Activated B cell treated with CpG ODN at 0.5 μM for 24 hours (primary cell): Measurements from ENCODE around the gene GPRASP2. TPM values are rescaled to one million over a fixed set of nuclear protein-coding genes. Genes with fewer than 3 reads are reported as not detected.

Experiments
- ATAC-seq: fragments of 200-7000 bp; cut with Tn5 transposase; one replicate; pipeline ENCODE4 v1.10.0; 2021; ENCODE audit warnings: low read depth, mild to moderate bottlenecking, moderate library complexity
- CTCF ChIA-PET: fragments of 350-600 bp; sonication (Branson Sonifier 250); formaldehyde crosslinking; loops from one replicate; lab custom pipeline; 2021; ENCODE audit warnings: antibody characterized with exemption; lab: Charles Lee
- POLR2A ChIA-PET: fragments of 350-600 bp; sonication (Branson Sonifier 250); formaldehyde crosslinking; loops from one replicate; lab custom pipeline; 2021; ENCODE audit warnings: antibody characterized with exemption; lab: Charles Lee
- DNase-seq: peaks from one replicate; pipeline ENCODE4 v3.0.0; 2022
- H3K27ac Mint-ChIP-seq: one replicate; pipeline ENCODE4 v1.8.0; 2020; ENCODE audit warnings: mixed read lengths
- H3K27me3 Mint-ChIP-seq: one replicate; pipeline ENCODE4 v1.8.0; 2021; ENCODE audit warnings: mixed read lengths
- H3K36me3 Mint-ChIP-seq: one replicate; pipeline ENCODE4 v1.8.0; 2021; ENCODE audit warnings: low read depth, mixed read lengths
- H3K4me1 Mint-ChIP-seq: one replicate; pipeline ENCODE4 v1.8.0; 2021; ENCODE audit warnings: mixed read lengths
- H3K4me3 Mint-ChIP-seq: one replicate; pipeline ENCODE4 v1.8.0; 2020; ENCODE audit warnings: mild to moderate bottlenecking, mixed read lengths
- H3K9me3 Mint-ChIP-seq: one replicate; pipeline ENCODE4 v1.8.0; 2020; ENCODE audit warnings: mixed read lengths
- CTCF ChIP-seq: fragments of 200-600 bp; IDR thresholded peaks from one replicate; pipeline ENCODE4 v1.8.0; 2022; ENCODE audit warnings: antibody characterized with exemption, mild to moderate bottlenecking
- intact Hi-C: fragments of 100-400 bp; cut with micrococcal nuclease; formaldehyde crosslinking; loops from one replicate; pipeline ENCODE4 v1.15.1; 2024
- total RNA-seq: library from RNA; stranded (reverse); gene quantifications from 2 replicates; pipeline ENCODE4 v1.2.3, GENCODE V29; 2022

Gene GPRASP2
- total RNA-seq, 1 donor from 2014 or later = 0.16 TPM

GRCh38 chrX:102745513-102745856, 33.2 kb downstream of the GPRASP2 start:
- intact Hi-C loops = no loop called here
- Mint-ChIP-seq H3K27me3 (no peaks in the 10 kb centered on the region), H3K4me1 (no peaks in the 10 kb centered on the region), H3K27ac (no peak overlapping the region), H3K4me3 (peak overlapping the region; percentile 83), H3K36me3 (no peaks in the 10 kb centered on the region), H3K9me3 (no peaks in the 10 kb centered on the region)
- ChIA-PET POLR2A (no interaction called here), CTCF (no interaction called here)
- ATAC-seq (no peak), DNase-seq (no peak)
- TF ChIP-seq CTCF = no peak

- intact Hi-C loops = loop anchor here (2.0 kb wide), 1 partner anchor 23 kb away; no protein-coding TSS in a partner anchor
- no peaks in the 10 kb centered on the region for H3K36me3 Mint-ChIP-seq
- no peak for TF ChIP-seq CTCF
- H3K27me3 Mint-ChIP-seq = no peaks in the 10 kb centered on the region
- POLR2A ChIA-PET = no interaction called here
- CTCF ChIA-PET = no interaction called here
- DNase-seq = no peak
- H3K27ac Mint-ChIP-seq = no peak overlapping the region
- H3K4me3 Mint-ChIP-seq = peak overlapping the region; percentile 83
- ATAC-seq = peak; percentile 31
- no peaks in the 10 kb centered on the region for H3K9me3 Mint-ChIP-seq
- H3K4me1 Mint-ChIP-seq = no peaks in the 10 kb centered on the region
These were observed 33.8 kb downstream of the GPRASP2 start for GRCh38 chrX:102745857-102746584.

- ATAC-seq (no peak), DNase-seq (no peak)
- H3K9me3 Mint-ChIP-seq = no peaks in the 10 kb centered on the region
- H3K27me3 Mint-ChIP-seq = no peaks in the 10 kb centered on the region
- peaks cover 5% of the 10 kb centered on the region for H3K36me3 Mint-ChIP-seq
- no peak overlapping the region for H3K4me3 Mint-ChIP-seq
- TF ChIP-seq CTCF = no peak
- H3K27ac Mint-ChIP-seq = no peak overlapping the region
- ChIA-PET POLR2A (no interaction called here), CTCF (no interaction called here)
- intact Hi-C loops = loop anchor here (5.0 kb wide), 1 partner anchor 108 kb away; no protein-coding TSS in a partner anchor
- H3K4me1 Mint-ChIP-seq = peaks cover 9% of the 10 kb centered on the region
These were observed 53.0 kb downstream of the GPRASP2 start for GRCh38 chrX:102765217-102765616.

GRCh38 chrX:102765809-102766208, 53.6 kb downstream of the GPRASP2 start:
- H3K36me3 Mint-ChIP-seq = peaks cover 5% of the 10 kb centered on the region
- TF ChIP-seq CTCF = no peak
- no peak overlapping the region for H3K4me3 Mint-ChIP-seq
- POLR2A ChIA-PET = no interaction called here
- peaks cover 9% of the 10 kb centered on the region for H3K4me1 Mint-ChIP-seq
- no peaks in the 10 kb centered on the region for H3K27me3 Mint-ChIP-seq
- H3K27ac Mint-ChIP-seq = no peak overlapping the region
- DNase-seq (no peak), ATAC-seq (no peak)
- CTCF ChIA-PET = no interaction called here
- intact Hi-C loops = loop anchor here (5.0 kb wide), 1 partner anchor 109 kb away; no protein-coding TSS in a partner anchor
- no peaks in the 10 kb centered on the region for H3K9me3 Mint-ChIP-seq

- Mint-ChIP-seq H3K27ac (no peak overlapping the region), H3K9me3 (no peaks in the 10 kb centered on the region), H3K4me1 (peaks cover 13% of the 10 kb centered on the region), H3K4me3 (no peak overlapping the region), H3K36me3 (peaks cover 5% of the 10 kb centered on the region), H3K27me3 (no peaks in the 10 kb centered on the region)
- TF ChIP-seq CTCF = no peak
- DNase-seq (no peak), ATAC-seq (no peak)
- intact Hi-C loops = loop anchor here (5.0 kb wide), 1 partner anchor 110 kb away; no protein-coding TSS in a partner anchor
- POLR2A ChIA-PET = interaction anchor here (1.0 kb wide), 1 partner anchor 116 kb away, joined by 13 read pairs; the partner anchor contains the start of gene GPRASP1
- CTCF ChIA-PET = no interaction called here
These were observed 55.0 kb downstream of the GPRASP2 start for GRCh38 chrX:102767287-102767686.

Other genes with a start within 250 kb of the GPRASP2 start
- not detected in 2 replicates for gene TCP11X2, start 240.6 kb upstream of the GPRASP2 start, total RNA-seq
- gene TMSB15A, start 195.7 kb upstream of the GPRASP2 start, total RNA-seq = not detected in 2 replicates
- gene ARMCX5, start 112.9 kb upstream of the GPRASP2 start, total RNA-seq = 12.0 and 12.4 TPM in 2 replicates
- 4.6 and 5.9 TPM in 2 replicates for gene GPRASP1, start 61.0 kb upstream of the GPRASP2 start, total RNA-seq
- gene GPRASP3, start 8.3 kb downstream of the GPRASP2 start, total RNA-seq = 1.3 TPM in 2 replicates
- 0.73 and 0.81 TPM in 2 replicates for gene RAB40AL, start 224.8 kb downstream of the GPRASP2 start, total RNA-seq